Measurements from ENCODE around the gene PLA2G5. TPM values are rescaled to one million over a fixed set of nuclear protein-coding genes. Genes with fewer than 3 reads are reported as not detected.
"Not testable (repeated sequence)": the region's sequence is repeated elsewhere in the genome, so short reads cannot be mapped to it uniquely, and the experiment has no call there.

Gene PLA2G5
- total and polyA plus RNA-seq, 9 of the 15 experiments (the other 6 are each of a cell fraction or from before 2014, with no cell fraction given) = not detected

GRCh38 chr1:20049056-20049798 lies 20.8 kb upstream of the PLA2G5 start:
- H3K79me2 ChIP-seq (ENCODE audit: control insufficient read depth, insufficient read depth, low read length); H3K9me3 ChIP-seq (replicated peaks; ENCODE audit: control insufficient read depth, insufficient read depth, low read depth, low read length); H3K27me3 ChIP-seq (ENCODE audit: control insufficient read depth in 2 of 2, insufficient read depth in 2 of 2, low read length in 2 of 2); H3K4me2 ChIP-seq (ENCODE audit: insufficient read depth, low read length); H3K36me3 ChIP-seq (ENCODE audit: control insufficient read depth, insufficient read depth, low read length); H4K20me1 ChIP-seq (replicated peaks; ENCODE audit: control insufficient read depth, insufficient read depth, low read length); intact Hi-C loops (cut with micrococcal nuclease); BruUV-seq (replicated peaks); in situ Hi-C loops (cut with MboI); H3K27ac ChIP-seq (ENCODE audit: extremely low read depth, low read depth, low read length); H3K9ac ChIP-seq (ENCODE audit: insufficient read depth in 1 of 2, low read depth in 2 of 2, low read length in 2 of 2); H2AFZ ChIP-seq (ENCODE audit: low read depth, low read length); CTCF ChIA-PET (ENCODE audit: low intra/inter-chr PET ratio); H3K4me3 ChIP-seq; ATAC-seq; DNase-seq (ENCODE audit: extremely low read depth in 1 of 4, low spot score in 3 of 4); FAIRE-seq; H3K4me1 ChIP-seq (replicated peaks in 1 of 2; ENCODE audit: control insufficient read depth in 2 of 2, insufficient read depth in 2 of 2, low read length in 2 of 2); H3K9me1 ChIP-seq (ENCODE audit: control insufficient read depth, insufficient read depth, low read length): not testable (repeated sequence)
- TF ChIP-seq ZFP36 (IDR thresholded peaks at IDR 0.05; ENCODE audit: low read depth, low read length, partially characterized antibody) = peak; percentile 9
- WGBS (ENCODE audit: insufficient coverage, low coverage, missing lambda C conversion rate) = 0% methylated on average over 1 of the region's 1 CpG
- POLR2A ChIA-PET = interaction anchor here (0.6 kb wide), 1 partner anchor 129 kb away, joined by 3 read pairs; no protein-coding TSS in a partner anchor

GRCh38 chr1:20051218-20051829 lies 18.7 kb upstream of the PLA2G5 start:
- ATAC-seq (no peak), DNase-seq (ENCODE audit: extremely low read depth in 1 of 4, low spot score in 3 of 4) (no peak), FAIRE-seq (no peak)
- H3K9ac ChIP-seq (ENCODE audit: insufficient read depth in 1 of 2, low read depth in 2 of 2, low read length in 2 of 2) = no peak overlapping the region
- POLR2A ChIA-PET = no interaction called here
- no peak overlapping the region for H3K27ac ChIP-seq (ENCODE audit: extremely low read depth, low read depth, low read length)
- no peak overlapping the region for H3K4me2 ChIP-seq (ENCODE audit: insufficient read depth, low read length)
- no peaks in the 10 kb centered on the region for H3K36me3 ChIP-seq (ENCODE audit: control insufficient read depth, insufficient read depth, low read length)
- H3K4me3 ChIP-seq = no peak overlapping the region
- CTCF ChIA-PET (ENCODE audit: low intra/inter-chr PET ratio) = no interaction called here
- no TSS peak for BruUV-seq (replicated peaks)
- no peaks in the 10 kb centered on the region for H3K4me1 ChIP-seq (replicated peaks in 1 of 2; ENCODE audit: control insufficient read depth in 2 of 2, insufficient read depth in 2 of 2, low read length in 2 of 2)
- TF ChIP-seq TEAD4 (IDR thresholded peaks at IDR 0.05; ENCODE audit: low read length) (no peak), TEAD4 (CRISPR knock-in tag; IDR thresholded peaks at IDR 0.05; ENCODE audit: borderline replicate concordance) (no peak), CXXC5 (CRISPR knock-in tag; IDR thresholded peaks at IDR 0.05) (no peak), GABPB2 (CRISPR knock-in tag; conservative IDR thresholded peaks at IDR 0.05) (no peak)
- intact Hi-C loops (cut with micrococcal nuclease) = no loop called here
- H3K9me3 ChIP-seq (replicated peaks; ENCODE audit: control insufficient read depth, insufficient read depth, low read depth, low read length) = no peaks in the 10 kb centered on the region
- no peaks in the 10 kb centered on the region for H3K27me3 ChIP-seq (ENCODE audit: control insufficient read depth in 2 of 2, insufficient read depth in 2 of 2, low read length in 2 of 2)
- no peaks in the 10 kb centered on the region for H4K20me1 ChIP-seq (replicated peaks; ENCODE audit: control insufficient read depth, insufficient read depth, low read length)
- H3K9me1 ChIP-seq (ENCODE audit: control insufficient read depth, insufficient read depth, low read length) = no peaks in the 10 kb centered on the region
- no peak overlapping the region for H2AFZ ChIP-seq (ENCODE audit: low read depth, low read length)
- no peaks in the 10 kb centered on the region for H3K79me2 ChIP-seq (ENCODE audit: control insufficient read depth, insufficient read depth, low read length)
- in situ Hi-C loops (cut with MboI) = no loop called here

All from K562 (cell line).